Measurements from ENCODE around the gene TDRD1. TPM values are rescaled to one million over a fixed set of nuclear protein-coding genes. Genes with fewer than 3 reads are reported as not detected.

The TDRD1 gene
- total RNA-seq, 2 experiments from 2014 or later = 0.05 to 0.16 TPM

DNA sequence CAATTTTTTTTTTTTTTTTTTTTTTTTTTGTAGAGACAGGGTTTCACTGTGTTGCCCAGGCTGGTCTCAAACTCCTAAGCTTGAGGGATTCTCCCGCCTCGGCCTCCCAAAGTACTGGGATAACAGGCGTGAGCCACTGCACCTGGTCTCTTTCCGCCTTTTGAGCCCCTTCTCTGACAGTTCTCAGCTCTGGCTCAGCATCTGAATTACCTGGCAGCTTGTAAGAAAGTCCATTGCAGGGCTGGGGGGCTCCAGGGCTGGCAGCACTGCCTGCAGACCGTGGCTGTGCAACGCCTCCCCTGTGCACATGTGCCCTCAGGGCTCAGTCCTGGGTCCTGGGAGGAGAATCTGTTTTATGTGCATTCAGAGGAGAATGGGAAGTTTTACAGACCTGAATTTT lies 97.5 kb downstream of the TDRD1 start:
- no peak overlapping the region for H3K27ac Mint-ChIP-seq
- H3K27me3 Mint-ChIP-seq = peaks cover 7% of the 10 kb centered on the region
- ChIA-PET POLR2A (no interaction called here), CTCF (interaction anchor here (1.4 kb wide), 1 partner anchor 27 kb away, joined by 6 read pairs; no protein-coding TSS in a partner anchor)
- H3K36me3 Mint-ChIP-seq (ENCODE audit: low read depth) = no peaks in the 10 kb centered on the region
- intact Hi-C loops (cut with micrococcal nuclease) = no loop called here
- no peaks in the 10 kb centered on the region for H3K9me3 Mint-ChIP-seq
- H3K4me1 Mint-ChIP-seq (ENCODE audit: low read depth) = no peaks in the 10 kb centered on the region
- no peak for TF ChIP-seq CTCF (IDR thresholded peaks at IDR 0.05)
- H3K4me3 Mint-ChIP-seq = no peak overlapping the region
- ATAC-seq (no peak), DNase-seq (no peak)

DNA sequence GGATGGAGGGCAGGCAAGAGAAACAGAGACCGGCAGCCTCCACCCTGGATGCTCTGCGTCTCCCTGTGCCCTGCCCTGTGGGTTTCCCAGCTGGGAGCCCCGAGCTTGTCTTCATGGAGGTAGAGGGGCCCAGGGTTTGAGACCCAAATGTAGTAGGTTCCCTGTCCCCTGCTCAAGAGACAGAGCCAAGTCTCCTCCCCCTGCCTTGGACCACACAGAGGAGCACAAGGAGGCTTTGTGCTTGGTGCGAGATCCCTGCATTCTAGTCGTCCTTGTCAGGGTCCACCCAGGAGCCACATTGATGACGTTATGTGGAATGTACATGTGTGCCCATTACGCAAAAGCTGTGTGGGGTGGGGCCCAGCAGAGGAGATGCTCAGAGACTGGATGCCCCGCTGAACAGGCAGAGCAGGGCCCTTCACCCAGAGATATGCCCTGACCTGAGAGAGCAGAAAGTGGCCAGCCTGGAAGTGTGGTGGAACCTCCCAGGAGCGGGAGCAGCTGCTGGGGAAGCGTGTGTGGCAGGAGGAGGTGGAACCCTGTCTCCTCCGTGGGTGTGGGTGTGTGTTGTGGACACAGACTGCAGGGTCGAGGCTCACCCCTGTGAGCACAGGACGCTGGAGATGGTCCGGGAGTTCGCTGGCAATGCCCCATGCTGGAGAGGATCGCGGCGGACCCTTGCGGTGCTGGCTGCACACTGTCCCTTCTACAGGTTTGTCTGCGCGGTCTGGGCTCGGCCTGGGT lies 99.2 kb downstream of the TDRD1 start:
- H3K9me3 Mint-ChIP-seq = no peaks in the 10 kb centered on the region
- no peaks in the 10 kb centered on the region for H3K36me3 Mint-ChIP-seq (ENCODE audit: low read depth)
- ChIA-PET CTCF (no interaction called here), POLR2A (no interaction called here)
- H3K27ac Mint-ChIP-seq = no peak overlapping the region
- intact Hi-C loops (cut with micrococcal nuclease) = no loop called here
- no peaks in the 10 kb centered on the region for H3K4me1 Mint-ChIP-seq (ENCODE audit: low read depth)
- peaks cover 7% of the 10 kb centered on the region for H3K27me3 Mint-ChIP-seq
- TF ChIP-seq CTCF (IDR thresholded peaks at IDR 0.05) = no peak
- no peak overlapping the region for H3K4me3 Mint-ChIP-seq
- DNase-seq (no peak), ATAC-seq (no peak)

DNA sequence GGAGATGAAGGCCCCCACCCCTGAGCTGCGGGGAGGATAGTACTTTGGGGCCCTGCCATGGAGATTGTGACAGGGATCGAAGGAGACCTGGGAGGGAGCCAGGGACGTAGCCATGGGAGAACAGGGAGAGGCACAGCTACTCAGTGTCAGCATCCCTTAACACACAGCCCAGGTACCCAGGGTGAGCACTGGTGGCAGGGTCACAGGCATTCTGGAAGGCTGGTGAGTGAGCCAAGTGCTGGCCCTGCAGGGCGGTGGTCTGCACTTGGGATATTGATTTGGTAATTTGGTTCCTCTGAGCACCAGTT lies 99.7 kb downstream of the TDRD1 start:
- Mint-ChIP-seq H3K4me1 (ENCODE audit: low read depth) (no peaks in the 10 kb centered on the region), H3K27me3 (peaks cover 6% of the 10 kb centered on the region), H3K27ac (no peak overlapping the region), H3K4me3 (no peak overlapping the region), H3K9me3 (no peaks in the 10 kb centered on the region), H3K36me3 (ENCODE audit: low read depth) (no peaks in the 10 kb centered on the region)
- TF ChIP-seq CTCF (IDR thresholded peaks at IDR 0.05) = no peak
- CTCF ChIA-PET = no interaction called here
- POLR2A ChIA-PET = no interaction called here
- ATAC-seq = no peak
- intact Hi-C loops (cut with micrococcal nuclease) = no loop called here
- DNase-seq = no peak

DNA sequence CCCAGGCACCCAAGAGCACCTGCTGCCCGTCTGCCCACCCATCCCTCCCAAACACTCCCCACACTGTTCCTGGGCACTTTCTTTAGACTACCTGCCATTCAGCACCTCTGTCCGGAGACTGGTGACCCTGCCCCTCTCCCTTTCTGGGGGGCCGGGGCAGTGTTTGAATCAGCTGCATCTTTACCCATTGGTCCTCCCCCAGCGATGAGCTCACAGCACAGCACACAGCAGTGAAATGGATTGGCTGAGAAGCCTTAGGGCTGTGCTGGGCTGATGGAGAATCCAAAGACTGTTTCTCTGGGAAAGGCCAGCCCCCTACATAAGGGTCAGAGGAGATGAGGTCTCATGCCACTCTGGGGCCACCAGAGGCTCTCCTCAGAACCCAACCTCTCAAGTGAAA lies 100.1 kb downstream of the TDRD1 start:
- Mint-ChIP-seq H3K4me1 (ENCODE audit: low read depth) (no peaks in the 10 kb centered on the region), H3K36me3 (ENCODE audit: low read depth) (no peaks in the 10 kb centered on the region), H3K9me3 (no peaks in the 10 kb centered on the region), H3K27me3 (peaks cover 5% of the 10 kb centered on the region), H3K27ac (no peak overlapping the region), H3K4me3 (no peak overlapping the region)
- TF ChIP-seq CTCF (IDR thresholded peaks at IDR 0.05) = no peak
- ChIA-PET CTCF (no interaction called here), POLR2A (no interaction called here)
- intact Hi-C loops (cut with micrococcal nuclease) = no loop called here
- no peak for DNase-seq
- ATAC-seq = no peak

DNA sequence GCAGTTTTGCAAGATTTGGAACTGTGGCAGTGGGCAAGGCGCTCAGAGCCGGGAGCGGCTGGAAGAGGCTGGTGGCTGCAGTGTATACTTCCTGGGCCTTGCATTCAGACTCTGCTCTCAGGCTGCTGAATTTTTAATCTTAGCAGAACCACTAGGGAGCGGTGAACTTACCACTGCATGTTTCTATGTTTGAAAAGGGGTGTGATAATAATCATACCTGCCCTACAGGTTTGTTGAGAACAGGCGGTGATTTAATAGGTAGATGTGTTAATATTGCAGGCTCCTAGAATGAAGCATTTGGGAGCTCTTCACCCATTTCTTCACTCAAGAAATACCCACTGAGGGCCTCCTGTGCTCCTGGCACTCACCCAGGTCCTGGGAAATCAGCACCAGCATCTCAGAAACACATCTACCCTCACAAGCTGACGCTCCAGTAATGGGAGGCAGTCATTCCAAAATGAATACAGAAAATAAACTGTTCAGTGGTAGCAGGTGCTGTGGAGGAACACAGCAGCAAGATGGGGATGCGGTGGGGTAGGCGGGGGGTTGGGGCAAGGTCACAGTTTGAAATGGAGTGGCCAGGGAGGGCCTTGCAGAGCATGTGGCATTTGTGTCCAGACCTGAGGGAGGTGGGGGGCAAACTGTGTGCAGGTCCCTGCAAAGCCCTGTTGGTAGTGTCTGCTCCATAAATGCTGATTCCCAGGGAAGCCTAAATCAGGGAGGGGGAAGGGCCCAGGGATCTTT lies 100.9 kb downstream of the TDRD1 start:
- CTCF ChIA-PET = interaction anchor here (1.1 kb wide), 1 partner anchor 24 kb away, joined by 3 read pairs; no protein-coding TSS in a partner anchor
- Mint-ChIP-seq H3K27ac (no peak overlapping the region), H3K4me3 (no peak overlapping the region), H3K36me3 (ENCODE audit: low read depth) (no peaks in the 10 kb centered on the region), H3K9me3 (no peaks in the 10 kb centered on the region), H3K4me1 (ENCODE audit: low read depth) (no peaks in the 10 kb centered on the region), H3K27me3 (peaks cover 2% of the 10 kb centered on the region)
- POLR2A ChIA-PET = no interaction called here
- no peak for TF ChIP-seq CTCF (IDR thresholded peaks at IDR 0.05)
- DNase-seq (no peak), ATAC-seq (no peak)
- intact Hi-C loops (cut with micrococcal nuclease) = no loop called here
